Measurements from ENCODE around the gene PCDHA1. TPM values are rescaled to one million over a fixed set of nuclear protein-coding genes. Genes with fewer than 3 reads are reported as not detected.
A peak's percentile ranks its signal among the peaks of the same experiment; 100 is the strongest.

The PCDHA1 gene
- total RNA-seq, 4 donors from 2014 or later: not detected

- no peak for ATAC-seq
- Histone ChIP-seq H3K4me1 (no peaks in the 10 kb centered on the region), H3K36me3 (peaks cover 0 to 21% of the 10 kb centered on the region in 2 donors), H3K27ac (no peak overlapping the region), H3K4me3 (no peak overlapping the region), H3K9me3 (no peaks in the 10 kb centered on the region), H3K27me3 (no peaks in the 10 kb centered on the region)
- TF ChIP-seq POLR2A (IDR thresholded peaks at IDR 0.05) (no peak), CTCF (IDR thresholded peaks at IDR 0.05) (no peak), EP300 (IDR thresholded peaks at IDR 0.05) (no peak), POLR2AphosphoS5 (IDR thresholded peaks at IDR 0.05) (no peak)
- whole genome bisulfite sequencing, 2 donors (ENCODE audit: low coverage in 1 of 2): 71 to 80% methylated on average over 1 of the region's 1 CpG
Observed at GRCh38 chr5:140978983-140979382, 193.0 kb downstream of the PCDHA1 start.

- H3K27ac ChIP-seq: no peak overlapping the region
- 91 to 93% methylated on average over 3 to 5 of the region's 5 CpGs for WGBS, 2 donors (ENCODE audit: low coverage in 1 of 2)
- no peaks in the 10 kb centered on the region for H3K9me3 ChIP-seq
- no peaks in the 10 kb centered on the region for H3K4me1 ChIP-seq
- no peaks in the 10 kb centered on the region for H3K27me3 ChIP-seq
- no peak overlapping the region for H3K4me3 ChIP-seq
- H3K36me3 ChIP-seq: peaks cover 0 to 23% of the 10 kb centered on the region in 2 donors
- no peak for ATAC-seq
- no peak for TF ChIP-seq CTCF (IDR thresholded peaks at IDR 0.05)
- no peak for TF ChIP-seq POLR2AphosphoS5 (IDR thresholded peaks at IDR 0.05)
- TF ChIP-seq EP300 (IDR thresholded peaks at IDR 0.05): no peak
- no peak for TF ChIP-seq POLR2A (IDR thresholded peaks at IDR 0.05)
Observed at GRCh38 chr5:140982083-140982716, 196.3 kb downstream of the PCDHA1 start.

- 13 to 39% methylated on average over 3 of the region's 3 CpGs for WGBS, 2 donors (ENCODE audit: low coverage in 1 of 2)
- peak overlapping the region in 2 of 4 donors; percentile 42 to 48 for H3K27ac ChIP-seq
Observed at GRCh38 chr5:140986117-140986521, 200.2 kb downstream of the PCDHA1 start.

GRCh38 chr5:140988100-140988499 lies 202.2 kb downstream of the PCDHA1 start:
- no peaks in the 10 kb centered on the region for H3K9me3 ChIP-seq
- TF ChIP-seq CTCF (IDR thresholded peaks at IDR 0.05): no peak
- H3K36me3 ChIP-seq: peaks cover 0 to 7% of the 10 kb centered on the region in 2 donors
- no peaks in the 10 kb centered on the region for H3K4me1 ChIP-seq
- no peak overlapping the region for H3K4me3 ChIP-seq
- H3K27ac ChIP-seq: peak overlapping the region in 2 of 4 donors; percentile 44 to 52
- no peaks in the 10 kb centered on the region for H3K27me3 ChIP-seq
- WGBS, 2 donors (ENCODE audit: low coverage in 1 of 2): 47 to 80% methylated on average over 1 to 5 of the region's 5 CpGs
- no peak for ATAC-seq

More at GRCh38 chr5:140986117-140986521, 200.2 kb downstream of the PCDHA1 start:
- no peak overlapping the region for H3K4me3 ChIP-seq
- H3K9me3 ChIP-seq: no peaks in the 10 kb centered on the region
- H3K27me3 ChIP-seq: no peaks in the 10 kb centered on the region
- TF ChIP-seq POLR2AphosphoS5 (IDR thresholded peaks at IDR 0.05): no peak
- TF ChIP-seq POLR2A (IDR thresholded peaks at IDR 0.05): no peak
- TF ChIP-seq EP300 (IDR thresholded peaks at IDR 0.05): no peak
- TF ChIP-seq CTCF (IDR thresholded peaks at IDR 0.05): no peak
- H3K4me1 ChIP-seq: no peaks in the 10 kb centered on the region
- H3K36me3 ChIP-seq: peaks cover 0 to 12% of the 10 kb centered on the region in 2 donors
- no peak for ATAC-seq

- H3K4me3 ChIP-seq: no peak overlapping the region
- no peaks in the 10 kb centered on the region for H3K9me3 ChIP-seq
- WGBS, 2 donors (ENCODE audit: low coverage in 1 of 2): 52 to 79% methylated on average over 5 of the region's 5 CpGs
- no peak for TF ChIP-seq EP300 (IDR thresholded peaks at IDR 0.05)
- no peak for TF ChIP-seq CTCF (IDR thresholded peaks at IDR 0.05)
- TF ChIP-seq POLR2AphosphoS5 (IDR thresholded peaks at IDR 0.05): no peak
- TF ChIP-seq POLR2A (IDR thresholded peaks at IDR 0.05): no peak
- H3K27me3 ChIP-seq: no peaks in the 10 kb centered on the region
- peaks cover 0 to 4% of the 10 kb centered on the region in 2 donors for H3K36me3 ChIP-seq
- no peak for ATAC-seq
- peak overlapping the region in 2 of 4 donors; percentile 44 to 52 for H3K27ac ChIP-seq
- H3K4me1 ChIP-seq: no peaks in the 10 kb centered on the region
Observed at GRCh38 chr5:140988608-140989007, 202.7 kb downstream of the PCDHA1 start.
